ENCODE results near the gene OR2D2.

DNA sequence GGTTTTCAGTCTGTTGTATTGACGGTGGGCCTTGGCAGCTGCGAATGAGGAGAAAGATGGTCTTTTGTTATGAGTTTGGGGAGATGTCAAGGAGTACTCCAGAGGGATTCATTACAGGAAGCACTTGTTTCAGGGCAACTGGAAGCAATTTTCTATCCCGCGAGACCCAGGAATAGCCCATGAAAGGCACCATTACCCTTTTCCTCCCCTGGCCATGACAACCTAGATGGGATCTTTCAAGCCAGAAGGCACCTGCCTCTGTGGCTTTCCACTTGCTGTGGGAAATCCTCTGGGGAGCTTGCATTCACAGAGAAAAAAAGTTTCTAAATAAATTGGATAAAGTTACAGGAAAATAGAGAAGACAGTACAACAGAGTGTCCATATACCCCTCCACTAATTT, 36.6 kb upstream of the OR2D2 start:
- TF ChIP-seq, protein P1, sequence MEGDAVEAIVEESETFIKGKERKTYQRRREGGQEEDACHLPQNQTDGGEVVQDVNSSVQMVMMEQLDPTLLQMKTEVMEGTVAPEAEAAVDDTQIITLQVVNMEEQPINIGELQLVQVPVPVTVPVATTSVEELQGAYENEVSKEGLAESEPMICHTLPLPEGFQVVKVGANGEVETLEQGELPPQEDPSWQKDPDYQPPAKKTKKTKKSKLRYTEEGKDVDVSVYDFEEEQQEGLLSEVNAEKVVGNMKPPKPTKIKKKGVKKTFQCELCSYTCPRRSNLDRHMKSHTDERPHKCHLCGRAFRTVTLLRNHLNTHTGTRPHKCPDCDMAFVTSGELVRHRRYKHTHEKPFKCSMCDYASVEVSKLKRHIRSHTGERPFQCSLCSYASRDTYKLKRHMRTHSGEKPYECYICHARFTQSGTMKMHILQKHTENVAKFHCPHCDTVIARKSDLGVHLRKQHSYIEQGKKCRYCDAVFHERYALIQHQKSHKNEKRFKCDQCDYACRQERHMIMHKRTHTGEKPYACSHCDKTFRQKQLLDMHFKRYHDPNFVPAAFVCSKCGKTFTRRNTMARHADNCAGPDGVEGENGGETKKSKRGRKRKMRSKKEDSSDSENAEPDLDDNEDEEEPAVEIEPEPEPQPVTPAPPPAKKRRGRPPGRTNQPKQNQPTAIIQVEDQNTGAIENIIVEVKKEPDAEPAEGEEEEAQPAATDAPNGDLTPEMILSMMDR (IDR thresholded peaks at IDR 0.05), result no peak
- no peak for TF ChIP-seq POLR2A (IDR thresholded peaks at IDR 0.05)

Data from esophagus squamous epithelium (tissue), 4 donors.